PC-9 (cell line): ENCODE measurements around the gene PSMB7. TPM values are rescaled to one million over a fixed set of nuclear protein-coding genes. Genes with fewer than 3 reads are reported as not detected.

Experiments used
- BruUV-seq: library from RNA; stranded (reverse); fragments of 400-500 nt; replicated peaks from 2 replicates; lab custom pipeline; 2021; lab: Mats Ljungman, UMichigan
- CTCF ChIA-PET: fragments of 300-600 bp; sonication (Branson Sonifier 250); formaldehyde crosslinking; loops from one replicate; lab custom pipeline; 2022; ENCODE audit warnings: antibody characterized with exemption; lab: Charles Lee
- POLR2A ChIA-PET: fragments of 300-600 bp; sonication (Branson Sonifier 250); formaldehyde crosslinking; loops from one replicate; lab custom pipeline; 2022; ENCODE audit warnings: antibody characterized with exemption; ENCODE audit not compliant: unreplicated experiment; lab: Charles Lee
- DNase-seq, 2 experiments: peaks; one replicate each; pipeline versions ENCODE4 v3.0.0 to v3.0.0-alpha.2; 2015 to 2022; ENCODE audit warnings: mixed read lengths in 1 of 2
- H2AFZ ChIP-seq: fragments of 200-600 bp; sonication (generic); 2 replicates; pipeline ENCODE4 v1.8.1; 2017; ENCODE audit warnings: antibody characterized with exemption
- H3F3A ChIP-seq: fragments of 200-600 bp; sonication (generic); 2 replicates; pipeline ENCODE4 v1.8.1; 2017; ENCODE audit warnings: antibody characterized with exemption, mild to moderate bottlenecking, low read depth; ENCODE audit not compliant: insufficient read depth
- H3K27ac ChIP-seq: fragments of 200-600 bp; sonication (generic); 2 replicates; pipeline ENCODE4 v1.6.1; 2016; ENCODE audit warnings: mixed run types
- H3K27me3 ChIP-seq: fragments of 200-600 bp; sonication (generic); 2 replicates; pipeline ENCODE4 v1.6.1; 2016; ENCODE audit warnings: low read depth, mixed run types; ENCODE audit not compliant: insufficient read depth
- H3K36me3 ChIP-seq: fragments of 200-600 bp; sonication (generic); 2 replicates; pipeline ENCODE4 v1.6.1; 2016; ENCODE audit warnings: low read depth, mixed run types
- H3K4me1 ChIP-seq: fragments of 200-600 bp; sonication (generic); replicated peaks from 2 replicates; pipeline ENCODE4 v1.6.1; 2016; ENCODE audit warnings: mixed run types; ENCODE audit not compliant: insufficient read depth
- H3K4me2 ChIP-seq: fragments of 200-600 bp; sonication (generic); 2 replicates; pipeline ENCODE4 v1.6.1; 2017; ENCODE audit warnings: mixed run types
- H3K4me3 ChIP-seq: fragments of 200-600 bp; sonication (generic); 2 replicates; pipeline ENCODE4 v1.6.1; 2016; ENCODE audit warnings: mixed run types
- H3K79me2 ChIP-seq: fragments of 200-600 bp; sonication (generic); 2 replicates; pipeline ENCODE4 v1.6.1; 2017; ENCODE audit warnings: low read depth, mixed run types
- H3K9me2 ChIP-seq: fragments of 200-600 bp; sonication (generic); 2 replicates; pipeline ENCODE4 v1.8.1; 2017; ENCODE audit warnings: mild to moderate bottlenecking; ENCODE audit not compliant: insufficient read depth
- H3K9me3 ChIP-seq: fragments of 200-600 bp; sonication (generic); 2 replicates; pipeline ENCODE4 v1.8.1; 2016; ENCODE audit warnings: low read depth; ENCODE audit not compliant: insufficient read depth
- H4K20me1 ChIP-seq: fragments of 200-600 bp; sonication (generic); 2 replicates; pipeline ENCODE4 v1.8.1; 2017; ENCODE audit not compliant: insufficient read depth
- CTCF ChIP-seq: fragments of 200-600 bp; sonication (generic); conservative IDR thresholded peaks from 2 replicates; pipeline ENCODE4 v1.6.1; 2017; ENCODE audit warnings: mixed run types, antibody characterized with exemption, mild to moderate bottlenecking, moderate library complexity
- EZH2 ChIP-seq: fragments of 200-600 bp; sonication (generic); IDR thresholded peaks from 2 replicates; pipeline ENCODE4 v1.8.0; 2017; ENCODE audit warnings: antibody characterized with exemption, low read depth
- intact Hi-C: fragments of 100-400 bp; cut with micrococcal nuclease; formaldehyde crosslinking; loops from one replicate; pipeline ENCODE4 v1.10.0; 2022; ENCODE audit not compliant: unreplicated experiment
- total RNA-seq: library from RNA; stranded (reverse); gene quantifications from 2 replicates; pipeline ENCODE4 v1.2.3, GENCODE V29; 2021

Gene PSMB7
- total RNA-seq, 1 experiment from 2014 or later = 359 TPM

GRCh38 chr9:124450931-124451661 lies 35.9 kb upstream of the PSMB7 start:
- ChIA-PET POLR2A (no interaction called here), CTCF (interaction anchor here (0.6 kb wide), 1 partner anchor 329 kb away, joined by 6 read pairs; no protein-coding TSS in a partner anchor)
- H3K4me1 ChIP-seq = peaks cover 12% of the 10 kb centered on the region
- no peaks in the 10 kb centered on the region for H3K79me2 ChIP-seq
- no peaks in the 10 kb centered on the region for H4K20me1 ChIP-seq
- no peak overlapping the region for H2AFZ ChIP-seq
- no peak overlapping the region for H3K4me3 ChIP-seq
- H3F3A ChIP-seq = peaks cover 3% of the 10 kb centered on the region; the same call in 1 of the 2 replicates
- no peaks in the 10 kb centered on the region for H3K9me2 ChIP-seq
- BruUV-seq = no TSS peak
- H3K36me3 ChIP-seq = no peaks in the 10 kb centered on the region
- H3K27me3 ChIP-seq = no peaks in the 10 kb centered on the region
- TF ChIP-seq EZH2 (no peak), CTCF (no peak)
- no peak overlapping the region for H3K4me2 ChIP-seq
- no peaks in the 10 kb centered on the region for H3K9me3 ChIP-seq
- intact Hi-C loops = no loop called here
- no peak overlapping the region for H3K27ac ChIP-seq
- DNase-seq = no peak

- no TSS peak for BruUV-seq
- POLR2A ChIA-PET = no interaction called here
- Histone ChIP-seq H3K9me2 (no peaks in the 10 kb centered on the region), H3K4me3 (no peak within 1 kb of the TSS), H2AFZ (no peak within 1 kb of the TSS), H3K4me2 (no peak within 1 kb of the TSS), H4K20me1 (no peaks in the 10 kb centered on the region), H3K79me2 (no peaks in the 10 kb centered on the region), H3K27ac (no peak within 1 kb of the TSS), H3K4me1 (peaks cover 19% of the 10 kb centered on the region), H3K9me3 (no peaks in the 10 kb centered on the region), H3K36me3 (no peaks in the 10 kb centered on the region), H3F3A (peaks cover 10% of the 10 kb centered on the region; the same call in 1 of the 2 replicates), H3K27me3 (no peaks in the 10 kb centered on the region)
- CTCF ChIA-PET = no interaction called here
- TF ChIP-seq CTCF (no peak), EZH2 (no peak)
- intact Hi-C loops = no loop called here
- DNase-seq = no peak
Measured at GRCh38 chr9:124450241-124450924, 35.1 kb upstream of the PSMB7 start, which contains the start of gene ADGRD2. ADGRD2 (plus strand) TSS chr9:124450451; CDS start chr9:124451667, 1,216 bp downstream.

- Histone ChIP-seq H3K4me2 (no peak overlapping the region), H3K9me2 (no peaks in the 10 kb centered on the region), H3K4me1 (peaks cover 21% of the 10 kb centered on the region), H3K27me3 (no peaks in the 10 kb centered on the region), H3K4me3 (no peak overlapping the region), H3K36me3 (no peaks in the 10 kb centered on the region), H2AFZ (no peak overlapping the region), H3K27ac (no peak overlapping the region), H3K79me2 (no peaks in the 10 kb centered on the region), H3F3A (peaks cover 11% of the 10 kb centered on the region; the same call in 1 of the 2 replicates), H3K9me3 (no peaks in the 10 kb centered on the region), H4K20me1 (no peaks in the 10 kb centered on the region)
- no peak for DNase-seq
- POLR2A ChIA-PET = no interaction called here
- TF ChIP-seq EZH2 (no peak), CTCF (no peak)
- intact Hi-C loops = no loop called here
- no TSS peak for BruUV-seq
- CTCF ChIA-PET = no interaction called here
Measured at GRCh38 chr9:124449381-124450151, 34.3 kb upstream of the PSMB7 start.
